HG02852 (cell line): Measurements from ENCODE around the gene SRPRB.

ENCODE experiments used
- ATAC-seq: cut with Tn5 transposase; IDR thresholded peaks from one replicate; pipeline ENCODE4 v1.9.1; 2021; ENCODE audit warnings: mild to moderate bottlenecking, moderate library complexity; ENCODE audit not compliant: unreplicated experiment

The SRPRB gene

DNA sequence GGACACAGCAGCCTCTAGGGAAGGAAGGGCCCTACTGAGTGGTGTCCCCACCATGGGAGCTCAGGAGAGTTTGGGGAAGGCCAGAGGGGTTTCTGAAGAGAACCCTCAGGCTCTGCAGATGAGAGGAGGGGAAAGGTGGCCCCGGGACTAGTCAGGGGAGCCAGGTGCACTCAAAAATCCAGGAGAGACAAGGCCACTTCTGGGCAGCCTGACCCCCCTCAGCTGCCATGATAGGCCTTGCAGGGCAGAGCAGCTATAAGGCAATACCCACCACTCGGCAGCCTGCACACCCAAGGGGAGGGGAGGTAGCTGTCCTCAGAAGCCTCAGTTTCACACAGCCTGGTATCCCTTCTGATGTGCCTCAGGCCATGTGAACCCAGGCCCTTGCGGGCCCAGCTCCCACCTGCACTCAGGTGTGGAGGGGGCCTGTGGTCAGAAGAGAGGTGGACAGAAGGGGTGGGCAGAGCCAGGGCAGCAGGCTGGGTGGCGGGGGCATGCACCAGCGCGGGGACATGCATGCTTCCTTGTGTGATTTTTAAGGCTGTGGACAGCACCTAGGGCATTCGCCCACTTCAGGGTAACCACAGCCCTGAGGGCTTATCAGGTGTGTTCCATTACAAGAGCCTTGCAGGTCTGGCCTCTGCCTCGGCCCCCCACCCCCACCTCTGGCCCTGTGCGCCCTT is 34.6 kb downstream of the SRPRB start:
- ATAC-seq: no peak

DNA sequence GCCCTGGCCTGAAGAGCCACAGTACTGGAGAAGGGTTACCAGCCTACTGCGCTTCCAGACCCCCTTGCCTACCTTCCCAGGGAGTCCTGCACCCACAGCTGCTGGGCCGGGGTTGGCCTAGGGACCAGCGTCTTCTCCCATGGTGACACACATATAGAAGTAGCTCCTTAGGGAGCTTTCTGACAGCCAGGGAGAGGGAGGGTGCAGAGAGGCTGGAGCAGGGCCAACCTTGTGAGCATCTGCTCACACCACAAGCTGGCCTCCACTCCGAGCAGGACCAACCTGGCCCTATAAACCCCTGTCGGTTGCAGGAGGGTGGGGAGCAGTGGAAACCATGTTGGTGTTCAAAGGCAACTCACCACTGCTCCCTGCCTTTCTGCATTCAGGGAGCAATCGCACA is 35.2 kb downstream of the SRPRB start:
- ATAC-seq: no peak

DNA sequence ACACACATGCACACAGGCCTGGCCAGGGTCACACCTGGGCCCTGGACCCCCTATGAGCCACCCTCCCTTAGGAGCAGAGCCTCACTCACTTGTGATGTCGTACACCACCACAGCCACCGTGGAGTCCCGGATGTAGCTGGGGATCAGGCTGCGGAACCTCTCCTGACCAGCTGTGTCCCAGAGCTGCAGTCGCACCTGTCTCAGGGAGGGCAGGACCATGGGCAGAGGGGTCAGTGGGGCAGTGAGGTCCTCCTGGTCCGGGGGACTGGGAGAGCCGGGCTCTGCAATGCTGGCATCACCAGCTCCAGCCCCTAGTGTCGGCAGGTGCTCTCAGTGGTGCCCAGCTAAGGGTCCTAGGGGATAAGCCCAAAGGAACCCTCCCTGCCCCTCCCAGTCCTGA is 35.6 kb downstream of the SRPRB start:
- no peak for ATAC-seq

DNA sequence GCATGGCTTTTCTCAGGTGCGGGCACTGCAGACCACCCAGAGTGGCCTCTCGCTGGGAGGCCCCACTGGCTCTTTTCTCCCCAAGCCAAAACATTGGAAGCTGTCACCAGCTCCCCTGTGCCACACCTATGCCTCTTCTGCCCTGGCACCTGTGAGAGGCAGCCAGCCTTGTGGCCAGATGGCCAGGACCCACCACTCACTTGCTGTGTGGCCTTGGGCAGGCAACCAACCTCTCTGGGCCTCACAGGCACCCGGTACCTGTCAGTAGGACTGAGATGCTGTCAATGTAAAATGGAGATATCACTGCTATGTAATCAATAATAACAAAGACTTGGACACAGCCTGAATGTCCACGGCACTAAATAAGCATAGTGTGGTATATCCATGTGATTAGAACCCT is 36.5 kb downstream of the SRPRB start:
- no peak for ATAC-seq

DNA sequence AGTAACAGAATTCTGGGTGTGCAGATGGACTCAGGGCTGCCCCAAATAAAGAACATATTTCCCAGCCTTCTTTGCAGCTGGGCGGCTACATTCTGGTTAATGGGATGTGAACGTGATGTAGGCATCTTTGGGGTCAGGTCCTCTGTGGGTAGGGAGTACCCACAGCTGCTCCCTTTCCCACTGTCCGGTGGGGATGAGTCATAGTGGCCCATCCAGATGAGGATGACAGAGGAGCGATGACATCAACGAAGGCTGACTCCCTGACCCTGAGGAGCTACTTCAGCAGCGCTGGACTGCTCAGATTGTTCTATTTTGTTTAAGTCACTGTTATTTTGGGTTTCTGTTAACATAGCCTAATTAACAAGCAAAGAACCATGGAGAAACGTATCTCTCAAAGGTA is 38.0 kb downstream of the SRPRB start:
- no peak for ATAC-seq

DNA sequence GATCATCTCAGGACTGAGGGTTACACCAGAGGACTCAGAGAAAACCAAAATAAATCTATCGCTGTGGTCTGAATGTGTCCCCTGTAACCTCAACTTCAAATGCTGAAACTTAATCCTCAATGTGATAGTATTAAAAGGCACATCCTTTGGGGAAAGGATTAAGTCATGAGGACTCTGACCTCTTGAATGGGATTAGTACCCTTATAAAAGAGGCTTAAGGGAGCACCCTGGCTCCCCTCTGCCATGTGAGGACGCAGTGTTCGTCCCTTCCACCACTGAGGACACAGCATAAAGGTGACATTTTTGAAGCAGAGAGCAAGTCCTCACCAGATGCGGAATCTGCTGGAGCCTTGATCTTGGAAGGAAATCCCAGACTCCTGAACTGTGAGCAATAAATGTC is 39.5 kb downstream of the SRPRB start:
- no peak for ATAC-seq

DNA sequence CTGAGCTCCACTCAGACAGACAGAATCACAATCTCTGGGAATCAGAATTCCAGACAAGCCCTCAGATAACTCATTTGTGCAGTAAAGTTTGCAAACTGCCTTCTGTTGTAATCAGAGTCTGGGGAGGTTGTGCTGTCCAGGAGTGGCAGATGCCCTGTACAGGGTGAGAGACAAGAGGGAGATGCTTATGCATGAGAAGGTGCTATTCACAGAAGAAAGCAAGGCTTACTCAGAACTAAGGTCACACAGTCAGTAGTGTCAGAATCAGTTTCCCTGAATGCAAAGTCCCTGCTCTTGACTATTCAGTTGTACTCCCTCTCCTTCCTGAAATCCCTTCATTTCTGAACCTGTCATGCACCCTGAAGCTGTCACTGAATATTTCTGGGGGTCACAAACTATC is 43.7 kb downstream of the SRPRB start:
- no peak for ATAC-seq

DNA sequence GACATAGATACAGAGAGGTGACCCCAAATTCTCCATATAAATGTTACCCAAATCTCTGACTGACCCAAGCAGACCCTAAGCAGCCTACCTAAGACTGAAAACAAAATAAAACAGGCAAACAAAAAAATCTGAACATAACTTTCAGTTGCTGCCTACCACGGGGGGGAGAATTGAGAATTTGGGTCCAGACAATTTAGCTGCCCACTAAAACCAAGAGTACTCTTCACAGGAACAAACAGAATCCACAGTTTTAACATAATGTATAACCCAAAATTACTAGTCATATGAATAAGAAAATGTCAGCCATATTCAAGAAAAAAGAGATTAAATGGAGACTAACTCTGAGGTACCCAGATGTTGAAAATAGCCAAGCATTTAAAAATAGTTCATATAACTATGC is 44.4 kb downstream of the SRPRB start:
- ATAC-seq: no peak

DNA sequence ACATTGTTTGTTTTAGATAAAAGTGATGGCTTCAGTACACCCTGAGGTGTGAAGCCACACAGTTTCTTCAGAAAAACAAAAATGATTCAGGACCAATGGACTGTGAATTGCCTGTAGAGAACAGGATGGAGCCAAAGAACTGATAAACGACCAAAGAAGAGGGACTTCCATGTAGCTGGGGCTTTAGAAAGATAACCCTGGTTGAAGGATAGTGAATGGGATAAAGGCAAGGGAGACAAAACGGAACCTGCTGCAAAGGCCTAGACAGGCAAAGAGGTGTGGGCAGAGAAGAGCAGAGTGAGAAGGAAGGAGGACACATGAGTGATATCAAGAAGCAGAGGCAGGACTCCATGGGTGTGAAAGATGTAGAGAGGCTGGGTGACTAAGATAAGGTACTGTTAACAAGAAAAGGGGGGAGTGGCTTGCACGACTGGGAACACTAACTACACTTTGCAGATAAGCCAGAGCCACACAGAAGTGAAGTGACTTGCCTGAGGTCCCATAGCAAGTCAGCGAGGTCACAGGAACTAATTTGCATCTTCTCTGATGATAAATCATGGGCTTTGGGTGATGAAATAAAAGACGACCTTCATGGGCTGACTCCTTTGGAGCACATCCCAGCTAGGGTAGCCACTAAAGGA is 45.8 kb downstream of the SRPRB start:
- ATAC-seq: peak; percentile 55

DNA sequence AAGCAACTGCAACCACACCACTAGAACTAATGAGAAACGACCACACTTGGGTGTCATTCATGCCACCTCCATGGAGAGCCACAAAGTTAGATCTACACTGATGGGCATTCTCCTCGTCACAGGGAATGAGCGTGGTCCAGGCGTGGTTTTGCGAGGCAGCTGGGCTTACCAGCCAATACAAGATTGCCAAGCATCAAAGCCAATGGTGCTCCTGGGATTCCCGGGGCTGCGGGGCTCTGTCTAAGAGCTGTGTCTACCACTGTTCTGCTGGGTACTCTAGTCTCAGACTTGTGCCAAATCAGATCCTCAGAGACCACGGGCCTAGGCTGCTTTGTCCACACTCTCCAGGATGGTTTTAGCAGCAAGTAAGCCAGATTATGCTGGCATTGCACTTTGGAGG is 46.3 kb downstream of the SRPRB start:
- ATAC-seq: no peak

DNA sequence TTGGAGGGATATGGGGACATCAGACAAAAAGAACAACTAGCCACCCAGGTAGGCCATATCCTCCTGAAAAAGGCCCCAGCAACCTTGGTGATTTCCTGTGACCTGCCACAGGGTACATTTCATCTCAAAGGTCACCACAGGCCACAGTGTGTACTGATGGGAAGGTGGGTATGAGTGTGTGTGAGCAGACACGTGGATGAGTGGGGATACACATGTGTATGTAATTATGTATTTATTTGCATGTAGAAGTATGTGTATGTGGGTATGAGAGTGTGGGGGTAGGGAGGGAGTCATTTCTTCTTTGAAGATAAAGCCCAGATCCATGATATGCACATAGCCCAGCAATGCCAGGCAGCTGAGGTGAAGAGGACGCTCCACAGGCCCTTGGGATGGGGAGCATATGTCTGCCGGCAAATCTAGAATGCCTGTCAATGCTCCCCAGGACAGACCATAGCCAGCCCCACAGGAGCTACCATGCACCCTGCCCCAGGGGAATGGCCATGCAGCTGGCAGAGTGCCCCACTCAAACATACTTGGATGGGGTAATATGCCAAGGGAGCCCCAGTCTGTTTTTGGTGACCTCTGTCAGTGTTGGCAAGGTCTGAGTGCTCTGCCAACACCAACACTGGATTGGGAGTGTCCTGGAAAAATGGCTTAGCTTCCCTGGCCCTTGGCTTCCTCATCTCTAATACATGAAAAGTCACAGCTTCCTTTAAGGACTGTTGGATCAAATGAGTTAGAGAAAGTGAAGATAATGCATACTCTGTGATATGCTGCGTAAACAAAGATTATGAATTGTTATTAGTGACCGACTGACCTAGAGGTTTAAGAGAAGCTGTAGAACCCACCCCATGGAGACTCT is 47.7 kb downstream of the SRPRB start:
- ATAC-seq: no peak

DNA sequence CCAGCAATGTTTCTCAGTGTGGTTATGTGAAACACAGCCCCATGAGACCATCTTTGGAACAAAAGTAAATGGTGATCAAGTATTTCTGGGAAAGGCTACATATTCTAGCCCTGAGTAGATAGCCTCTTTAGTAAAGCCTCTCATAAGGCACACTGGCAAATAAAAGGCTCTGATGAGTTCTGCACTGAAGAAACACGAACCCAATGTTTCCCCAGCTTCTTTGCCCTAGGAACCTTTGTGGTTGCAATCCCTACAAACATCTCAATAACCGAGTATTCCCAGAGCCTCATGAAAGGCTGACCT is 48.3 kb downstream of the SRPRB start:
- no peak for ATAC-seq

DNA sequence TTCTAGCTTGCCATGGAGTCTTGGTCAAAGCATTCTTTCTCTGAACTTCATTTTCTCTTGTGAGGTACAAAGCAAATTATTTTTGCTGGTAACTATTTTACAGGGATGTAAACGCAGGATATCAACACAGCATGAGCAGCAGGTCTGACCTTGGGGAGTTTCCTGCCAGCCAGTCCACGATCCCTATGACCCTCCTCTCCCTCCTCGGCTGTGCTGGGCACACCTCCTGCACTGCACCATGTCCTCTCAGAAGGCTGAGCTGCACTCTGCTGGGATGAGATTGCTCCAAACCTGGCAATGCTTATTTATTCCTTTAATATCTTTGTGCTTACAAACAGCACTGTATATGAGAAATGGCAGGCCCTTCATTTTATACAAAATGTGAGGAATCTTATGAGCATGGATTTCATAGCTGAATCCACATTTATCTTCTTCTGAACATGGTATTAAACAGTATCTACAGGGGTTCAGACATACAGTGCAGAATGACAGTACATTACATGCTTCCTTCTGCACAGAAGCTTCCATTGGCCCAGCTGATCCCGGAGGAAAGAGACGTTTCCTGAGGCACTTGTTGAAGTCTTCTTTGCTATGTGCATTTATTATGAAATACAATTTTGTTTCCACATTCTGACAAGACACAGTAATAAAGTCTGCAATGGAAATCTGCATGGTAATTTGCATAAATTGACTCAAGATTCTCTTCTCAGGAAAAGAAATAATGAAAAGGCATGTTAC is 48.8 kb downstream of the SRPRB start:
- ATAC-seq: no peak

DNA sequence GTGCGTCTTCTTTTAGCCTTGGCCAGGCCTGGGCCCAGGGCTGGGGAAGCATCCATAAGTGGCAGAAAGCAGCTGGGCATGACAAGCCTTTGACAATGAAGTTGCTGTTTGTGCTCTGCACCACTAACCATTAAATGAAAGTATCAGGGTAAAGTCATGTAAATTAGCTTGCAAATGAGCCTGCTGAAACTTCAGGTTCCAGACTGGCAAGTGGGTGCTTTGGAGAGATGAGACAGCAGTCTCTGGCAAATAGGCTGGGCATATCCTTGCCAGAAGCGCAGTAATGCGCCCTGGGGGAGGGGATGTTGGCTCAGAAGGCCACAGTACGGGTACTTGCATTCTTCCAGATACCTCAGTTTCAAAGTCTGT is 49.4 kb downstream of the SRPRB start:
- ATAC-seq: no peak

DNA sequence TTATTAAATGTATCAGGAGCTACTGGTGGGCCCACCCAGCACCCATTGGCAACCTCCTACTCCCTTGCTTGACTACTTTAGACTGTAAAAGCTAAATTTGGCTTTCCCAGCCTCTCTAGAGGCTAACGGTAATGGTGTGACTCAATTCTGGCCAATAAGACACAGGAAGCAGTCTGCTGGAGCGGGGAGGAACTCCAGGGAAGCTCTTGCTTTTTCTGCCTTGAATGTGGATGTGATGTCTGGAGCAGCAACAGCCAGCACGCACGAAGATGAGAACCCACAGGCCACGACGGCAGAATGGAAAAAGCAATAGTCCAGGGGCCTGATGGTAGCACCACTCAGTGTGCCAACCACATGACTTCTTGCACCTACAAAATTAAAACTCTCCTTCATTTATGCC is 50.2 kb downstream of the SRPRB start:
- ATAC-seq: no peak

DNA sequence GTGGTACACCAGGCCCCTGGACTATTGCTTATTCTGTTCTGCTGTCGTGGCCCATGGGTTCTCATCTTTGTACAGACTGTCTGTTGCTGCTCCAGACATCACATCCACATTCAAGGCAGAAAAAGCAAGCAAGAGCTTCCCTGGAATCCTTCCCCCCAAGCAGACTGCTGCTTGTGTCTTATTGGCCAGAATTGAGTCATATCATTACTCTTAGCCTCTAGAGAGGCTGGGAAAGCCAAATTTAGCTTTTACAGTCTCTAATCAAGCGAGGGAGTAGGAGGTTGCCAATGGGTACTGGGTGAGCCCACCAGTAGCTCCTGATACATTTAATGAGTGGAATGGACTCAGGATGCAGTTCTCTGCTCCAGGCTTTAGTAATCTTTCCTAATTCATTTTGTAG is 50.7 kb downstream of the SRPRB start:
- ATAC-seq: no peak

DNA sequence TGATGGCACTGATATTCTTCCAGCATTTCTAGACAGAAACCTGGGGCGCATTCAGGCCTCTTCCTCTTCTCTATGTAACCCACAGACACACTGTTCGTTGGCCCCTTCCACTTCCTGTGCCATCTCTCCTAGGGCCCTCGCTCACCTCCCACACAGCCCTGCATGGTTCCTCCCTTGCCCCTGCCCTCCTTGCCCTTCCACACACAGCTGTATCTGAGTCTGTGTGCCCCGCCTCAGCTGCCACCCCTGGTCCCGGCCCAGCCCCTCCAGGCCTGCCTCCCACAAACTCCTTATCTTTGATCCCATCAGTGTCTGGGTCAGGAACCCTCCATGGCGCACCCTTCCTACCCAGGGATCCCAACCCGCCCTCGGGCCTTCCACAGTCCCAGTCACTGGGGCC is 52.2 kb downstream of the SRPRB start:
- no peak for ATAC-seq

DNA sequence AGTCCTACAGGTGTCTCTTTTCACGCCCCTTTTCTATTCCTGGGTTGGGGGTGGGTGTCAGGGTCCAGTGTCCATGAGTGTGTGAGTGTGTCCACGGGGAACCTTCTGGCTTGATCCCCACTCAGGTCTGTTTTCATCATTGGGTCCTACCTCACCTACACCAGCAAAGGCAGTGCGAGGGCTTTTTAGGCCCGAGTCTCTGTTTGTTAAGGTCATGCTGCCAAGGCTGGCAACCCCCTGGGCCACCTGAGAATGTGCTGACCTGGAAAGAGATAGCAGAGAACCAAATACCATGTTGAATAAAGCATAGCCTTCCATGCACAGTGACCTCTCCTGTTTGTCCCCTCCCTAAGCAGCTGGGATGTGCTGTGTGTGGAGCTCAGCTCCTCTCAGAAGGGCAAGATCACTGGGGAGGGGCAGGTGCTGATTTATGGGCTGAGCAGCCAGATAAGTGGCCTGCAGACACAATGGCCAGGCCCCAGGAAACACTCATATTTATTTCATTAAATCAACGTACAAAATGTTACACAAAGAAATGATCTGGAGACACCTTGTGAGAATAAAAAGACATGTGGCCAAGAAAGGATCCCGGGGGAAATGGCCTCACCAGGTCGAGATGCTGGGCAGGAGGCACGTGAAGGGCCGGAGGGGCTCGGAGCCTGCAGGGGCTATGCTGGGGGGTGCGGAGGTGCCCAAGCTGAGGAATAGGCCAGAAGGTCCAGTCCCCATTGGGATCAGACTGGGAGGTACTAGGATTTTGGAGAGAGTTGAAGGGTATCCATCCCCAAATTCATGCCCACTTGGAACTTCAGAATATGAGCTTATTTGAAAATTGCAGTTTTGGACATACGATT is 54.0 kb downstream of the SRPRB start:
- ATAC-seq: no peak

DNA sequence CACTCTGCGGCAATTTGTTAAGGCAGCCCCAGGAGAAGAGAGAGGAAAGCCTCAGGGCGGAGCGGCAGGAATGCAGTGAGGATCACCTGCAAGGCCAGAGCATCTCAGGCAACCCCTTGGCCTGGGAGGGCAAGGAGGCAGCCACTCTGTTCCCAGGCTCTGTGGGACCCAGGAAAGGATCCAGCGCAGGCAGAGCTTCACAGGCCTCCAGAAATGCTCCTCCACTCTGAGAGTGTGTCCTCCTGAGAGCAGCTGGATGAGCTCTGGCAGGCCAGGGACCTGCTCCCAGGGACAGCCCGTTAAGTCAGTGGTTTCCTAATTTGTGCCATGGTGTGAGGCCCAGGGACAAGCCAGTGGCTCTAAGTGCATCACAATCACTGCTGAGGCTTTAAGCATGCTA is 54.9 kb downstream of the SRPRB start:
- ATAC-seq: no peak

DNA sequence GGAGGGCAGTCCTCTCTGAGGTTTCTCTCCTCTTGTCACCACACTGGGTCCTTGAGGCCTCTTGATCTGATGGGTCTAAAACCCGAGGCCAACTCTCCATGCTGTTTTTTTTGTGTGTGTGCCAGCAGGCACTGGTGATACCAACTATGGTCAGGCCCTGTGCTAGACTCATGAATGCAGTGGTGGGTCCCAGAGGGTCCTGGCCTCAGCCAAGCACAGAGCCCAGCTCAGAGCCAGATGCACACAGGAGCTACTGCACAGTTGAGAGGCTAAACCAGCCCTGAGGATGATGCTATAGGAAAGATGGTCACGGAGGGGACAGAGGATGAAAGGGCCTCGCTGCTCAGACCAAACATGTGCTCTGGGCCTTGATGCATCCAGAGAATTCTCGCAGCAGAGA is 56.5 kb downstream of the SRPRB start:
- ATAC-seq: no peak

DNA sequence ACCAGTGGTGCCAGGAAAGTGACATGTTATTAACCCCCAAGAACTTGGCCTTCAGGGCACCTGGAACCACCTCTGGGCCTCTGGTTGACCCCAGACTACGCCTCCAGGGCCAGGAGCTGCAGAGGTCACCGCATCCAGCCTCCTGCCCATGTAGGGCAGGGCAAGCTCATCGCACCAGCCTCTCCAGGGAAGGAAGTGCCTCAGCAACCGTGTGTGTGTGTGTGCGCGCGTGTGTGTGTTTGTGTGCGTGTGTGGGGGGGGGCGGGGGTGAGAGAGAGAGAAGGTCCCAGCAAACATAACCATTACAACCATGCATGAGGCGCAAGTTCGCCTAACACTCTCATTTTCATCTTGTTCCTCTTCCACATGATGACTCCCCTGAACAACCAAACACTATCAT is 58.3 kb downstream of the SRPRB start:
- ATAC-seq: no peak
